ENCODE results near the gene ANKLE1.

DNA sequence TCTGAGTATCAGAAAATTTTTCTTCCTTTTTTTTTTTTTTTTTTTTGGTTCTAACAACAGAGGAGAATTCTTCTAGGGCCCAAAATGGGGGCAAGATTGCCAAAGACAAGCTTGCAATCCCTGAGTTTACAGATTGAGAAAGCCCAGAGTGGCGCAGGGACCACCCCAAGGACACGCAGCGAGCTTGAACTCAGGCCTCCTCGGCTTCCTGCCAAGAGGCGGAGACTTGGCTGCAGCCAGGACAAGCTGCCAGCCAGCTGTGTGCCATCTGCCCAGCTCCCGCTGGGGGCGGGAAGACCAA lies 23.5 kb downstream of the ANKLE1 start:
- TF ChIP-seq, protein P1, sequence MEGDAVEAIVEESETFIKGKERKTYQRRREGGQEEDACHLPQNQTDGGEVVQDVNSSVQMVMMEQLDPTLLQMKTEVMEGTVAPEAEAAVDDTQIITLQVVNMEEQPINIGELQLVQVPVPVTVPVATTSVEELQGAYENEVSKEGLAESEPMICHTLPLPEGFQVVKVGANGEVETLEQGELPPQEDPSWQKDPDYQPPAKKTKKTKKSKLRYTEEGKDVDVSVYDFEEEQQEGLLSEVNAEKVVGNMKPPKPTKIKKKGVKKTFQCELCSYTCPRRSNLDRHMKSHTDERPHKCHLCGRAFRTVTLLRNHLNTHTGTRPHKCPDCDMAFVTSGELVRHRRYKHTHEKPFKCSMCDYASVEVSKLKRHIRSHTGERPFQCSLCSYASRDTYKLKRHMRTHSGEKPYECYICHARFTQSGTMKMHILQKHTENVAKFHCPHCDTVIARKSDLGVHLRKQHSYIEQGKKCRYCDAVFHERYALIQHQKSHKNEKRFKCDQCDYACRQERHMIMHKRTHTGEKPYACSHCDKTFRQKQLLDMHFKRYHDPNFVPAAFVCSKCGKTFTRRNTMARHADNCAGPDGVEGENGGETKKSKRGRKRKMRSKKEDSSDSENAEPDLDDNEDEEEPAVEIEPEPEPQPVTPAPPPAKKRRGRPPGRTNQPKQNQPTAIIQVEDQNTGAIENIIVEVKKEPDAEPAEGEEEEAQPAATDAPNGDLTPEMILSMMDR (conservative IDR thresholded peaks at IDR 0.05; ENCODE audit: low read length), result no peak
- no peak for TF ChIP-seq EZH2phosphoT487 (IDR thresholded peaks at IDR 0.05; ENCODE audit: borderline replicate concordance)
